Effector memory CD4-positive, alpha-beta T cell (primary cell): ENCODE measurements around the gene CAPN14.

Source experiments
- DNase-seq, 3 donors: peaks; one replicate each; pipeline ENCODE4 v3.0.0-alpha.2; 2020
- H3K27ac ChIP-seq: 2 replicates; pipeline ENCODE4 v1.7.0; 2013; ENCODE audit warnings: mild to moderate bottlenecking, low read length, moderate library complexity; ENCODE audit not compliant: insufficient read depth, poor library complexity, severe bottlenecking
- H3K27me3 ChIP-seq: replicated peaks from 2 replicates; pipeline ENCODE4 v1.7.0; 2013; ENCODE audit warnings: mild to moderate bottlenecking, low read length; ENCODE audit not compliant: insufficient read depth, control insufficient read depth, poor library complexity, severe bottlenecking
- H3K36me3 ChIP-seq: 2 replicates; pipeline ENCODE4 v1.7.0; 2013; ENCODE audit warnings: mild to moderate bottlenecking, low read length, moderate library complexity; ENCODE audit not compliant: control insufficient read depth, insufficient read depth
- H3K4me1 ChIP-seq: 2 replicates; pipeline ENCODE4 v1.7.0; 2013; ENCODE audit warnings: low read length, mild to moderate bottlenecking; ENCODE audit not compliant: control insufficient read depth, insufficient read depth, poor library complexity, severe bottlenecking
- H3K4me3 ChIP-seq: 2 replicates; pipeline ENCODE4 v1.7.0; 2013; ENCODE audit warnings: low read length, low read depth, mild to moderate bottlenecking; ENCODE audit not compliant: insufficient read depth, poor library complexity, severe bottlenecking
- H3K9me3 ChIP-seq: 2 replicates; pipeline ENCODE4 v1.7.0; 2013; ENCODE audit warnings: mild to moderate bottlenecking, low read length, moderate library complexity; ENCODE audit not compliant: control insufficient read depth

CAPN14 gene

DNA sequence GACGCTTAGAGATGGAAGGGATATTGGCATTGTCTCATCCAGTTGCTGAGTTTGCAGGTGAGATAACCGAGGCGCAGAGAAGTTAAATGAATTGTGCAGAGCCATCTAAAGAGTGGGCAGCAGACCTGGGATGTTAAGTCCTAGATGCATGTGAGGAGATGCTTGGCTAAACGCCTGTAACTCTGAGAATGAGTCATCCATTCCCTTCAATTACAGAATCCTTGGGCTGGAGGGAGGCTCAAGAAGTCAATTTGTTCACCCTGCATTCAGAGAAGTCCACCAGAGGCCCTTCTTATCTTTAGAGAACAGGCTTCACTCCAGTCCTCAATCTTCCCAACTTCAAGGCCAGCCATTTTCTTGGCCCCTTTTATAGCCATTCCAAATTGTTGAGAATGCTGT lies 18.2 kb upstream of the CAPN14 start:
- Histone ChIP-seq H3K4me3 (no peak overlapping the region), H3K27me3 (no peaks in the 10 kb centered on the region), H3K36me3 (no peaks in the 10 kb centered on the region), H3K9me3 (no peaks in the 10 kb centered on the region), H3K4me1 (peaks cover 5% of the 10 kb centered on the region), H3K27ac (no peak overlapping the region)
- DNase-seq: no peak

DNA sequence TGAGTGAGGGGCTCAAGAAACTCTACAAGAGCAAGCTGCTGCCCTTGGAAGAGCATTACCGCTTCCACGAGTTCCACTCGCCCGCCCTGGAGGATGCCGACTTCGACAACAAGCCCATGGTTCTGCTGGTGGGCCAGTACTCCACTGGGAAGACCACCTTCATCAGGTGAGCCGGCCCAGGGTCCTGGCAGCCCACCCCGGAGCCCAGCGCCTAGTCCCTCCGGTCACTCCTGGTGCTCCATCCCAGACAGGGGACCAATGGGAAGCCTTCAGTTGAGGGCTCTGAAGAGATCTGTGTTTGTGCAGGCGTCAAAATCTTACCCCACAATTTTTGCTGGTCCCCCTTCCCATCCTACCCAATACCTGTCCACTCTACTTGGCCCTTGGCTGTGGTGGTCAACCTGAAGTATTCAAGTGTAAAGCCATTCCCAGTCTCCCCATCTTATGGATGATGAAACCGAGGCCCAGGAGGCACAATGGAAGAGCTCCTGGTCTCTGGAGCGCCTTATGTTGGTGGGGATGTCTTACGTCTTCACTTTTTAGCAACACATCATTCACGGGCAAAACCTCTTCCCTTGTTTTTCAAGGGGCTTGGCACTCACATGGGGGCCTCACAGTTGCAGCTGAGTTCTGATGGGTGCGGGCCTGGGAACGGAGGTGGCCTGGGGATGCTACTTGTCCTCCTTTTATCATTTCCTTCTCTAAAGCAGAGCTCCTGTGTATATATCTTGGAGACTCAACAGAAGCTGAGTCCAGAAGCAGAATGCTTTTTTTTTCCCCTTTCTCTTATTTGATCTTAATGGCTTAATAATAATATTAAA lies 17.6 kb upstream of the CAPN14 start:
- no peaks in the 10 kb centered on the region for H3K36me3 ChIP-seq
- no peak for DNase-seq
- H3K27me3 ChIP-seq: no peaks in the 10 kb centered on the region
- H3K27ac ChIP-seq: no peak overlapping the region
- H3K4me3 ChIP-seq: peak overlapping the region; percentile 80
- H3K9me3 ChIP-seq: no peaks in the 10 kb centered on the region
- H3K4me1 ChIP-seq: peaks cover 5% of the 10 kb centered on the region

DNA sequence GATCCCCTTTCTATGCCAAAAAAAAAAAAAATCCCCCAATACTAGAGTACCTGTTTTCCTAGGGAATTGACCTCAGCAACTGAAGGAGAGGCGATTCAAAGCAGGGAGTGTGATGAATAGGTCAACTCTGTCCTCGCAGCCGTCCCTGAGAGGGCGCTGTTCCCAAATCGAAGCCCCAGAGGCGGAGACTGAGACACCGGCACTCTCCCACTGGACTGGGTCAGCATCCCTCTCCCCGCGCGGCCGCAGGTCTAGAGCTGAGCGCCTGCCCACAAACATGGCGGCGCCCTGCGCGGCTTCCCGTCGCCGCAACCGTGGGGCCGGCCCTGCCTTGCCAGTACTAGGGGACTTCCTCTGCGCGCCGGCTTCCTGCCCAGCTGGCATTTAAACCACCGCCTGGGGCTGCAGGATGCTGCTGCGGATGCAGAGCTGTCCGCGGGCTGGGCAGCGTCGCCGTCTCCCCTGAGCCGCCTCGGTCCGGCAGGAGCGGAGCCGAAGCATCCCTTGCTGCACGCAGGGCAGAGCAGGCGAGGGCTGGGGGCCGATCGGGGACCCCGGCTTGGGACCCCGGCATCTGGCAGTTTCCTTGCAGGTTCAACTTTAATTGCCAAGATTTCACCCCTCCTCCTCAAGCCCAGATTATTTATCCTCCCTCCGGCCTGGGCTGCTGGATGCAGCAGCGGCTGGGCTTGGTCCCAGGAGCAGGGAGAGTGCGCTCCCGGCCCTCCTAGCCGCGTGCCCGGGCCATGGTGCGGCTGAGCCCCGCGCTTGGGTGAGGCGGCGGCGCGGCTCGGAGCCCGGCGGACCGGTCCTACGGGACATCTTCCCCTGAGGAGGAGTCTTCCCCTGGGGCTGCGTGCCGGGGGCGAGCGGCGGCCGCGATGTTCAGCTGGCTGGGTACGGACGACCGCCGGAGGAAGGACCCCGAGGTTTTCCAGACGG lies 16.7 kb upstream of the CAPN14 start, which contains the start of gene EHD3:
Gene EHD3 (plus strand): TSS at position 412 of the 942 bp plus-strand sequence. CDS start 470 bp downstream, at position 882.
- H3K27me3 ChIP-seq: no peaks in the 10 kb centered on the region
- peak within 1 kb of the TSS; percentile 36 for H3K27ac ChIP-seq
- no peaks in the 10 kb centered on the region for H3K36me3 ChIP-seq
- H3K9me3 ChIP-seq: no peaks in the 10 kb centered on the region
- peaks cover 5% of the 10 kb centered on the region for H3K4me1 ChIP-seq
- peak; percentile 45 to 59 (median 55) for DNase-seq
- H3K4me3 ChIP-seq: peak within 1 kb of the TSS; percentile 80

DNA sequence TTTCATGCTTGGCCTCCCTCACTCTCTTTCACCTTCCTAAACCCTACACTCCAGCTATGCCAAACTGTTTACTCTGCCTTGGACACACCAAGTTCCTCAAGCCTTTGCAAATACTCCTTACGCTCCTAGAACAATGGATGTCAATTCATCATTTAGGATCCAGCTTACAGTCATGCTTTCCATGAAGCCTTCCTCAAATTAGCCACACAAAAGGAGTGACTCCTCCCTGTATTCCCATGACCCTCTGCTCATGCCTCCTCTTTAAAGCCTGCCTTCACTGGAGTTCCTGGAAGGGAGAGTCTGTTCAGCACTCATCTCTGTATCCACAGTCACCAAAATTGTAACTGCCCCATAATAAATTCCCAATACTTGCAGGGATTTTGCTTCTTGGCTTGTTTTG lies 15.9 kb upstream of the CAPN14 start:
- Histone ChIP-seq H3K27ac (no peak overlapping the region), H3K4me1 (peaks cover 5% of the 10 kb centered on the region), H3K27me3 (no peaks in the 10 kb centered on the region), H3K36me3 (no peaks in the 10 kb centered on the region), H3K9me3 (no peaks in the 10 kb centered on the region), H3K4me3 (peak overlapping the region; percentile 80)
- no peak for DNase-seq

DNA sequence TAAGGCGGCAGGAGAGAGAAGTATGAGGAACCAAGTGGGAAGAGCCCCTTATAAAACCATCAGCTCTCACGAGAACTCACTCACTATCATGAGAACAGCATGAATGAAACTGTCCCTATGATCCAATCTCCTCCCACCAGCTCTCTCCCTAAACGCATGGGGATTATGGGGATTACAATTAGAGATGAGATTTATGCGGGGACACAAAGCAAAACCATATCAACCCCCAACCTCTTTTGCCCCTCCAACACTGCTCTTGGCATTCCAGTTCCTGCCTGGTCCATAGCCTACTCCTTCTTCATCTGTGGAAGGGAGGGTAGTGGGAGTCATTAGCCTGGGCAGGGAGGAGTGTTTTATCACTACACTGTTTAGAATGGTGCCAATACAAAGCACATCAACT lies 15.3 kb upstream of the CAPN14 start:
- H3K9me3 ChIP-seq: no peaks in the 10 kb centered on the region
- DNase-seq: no peak
- no peak overlapping the region for H3K4me3 ChIP-seq

DNA sequence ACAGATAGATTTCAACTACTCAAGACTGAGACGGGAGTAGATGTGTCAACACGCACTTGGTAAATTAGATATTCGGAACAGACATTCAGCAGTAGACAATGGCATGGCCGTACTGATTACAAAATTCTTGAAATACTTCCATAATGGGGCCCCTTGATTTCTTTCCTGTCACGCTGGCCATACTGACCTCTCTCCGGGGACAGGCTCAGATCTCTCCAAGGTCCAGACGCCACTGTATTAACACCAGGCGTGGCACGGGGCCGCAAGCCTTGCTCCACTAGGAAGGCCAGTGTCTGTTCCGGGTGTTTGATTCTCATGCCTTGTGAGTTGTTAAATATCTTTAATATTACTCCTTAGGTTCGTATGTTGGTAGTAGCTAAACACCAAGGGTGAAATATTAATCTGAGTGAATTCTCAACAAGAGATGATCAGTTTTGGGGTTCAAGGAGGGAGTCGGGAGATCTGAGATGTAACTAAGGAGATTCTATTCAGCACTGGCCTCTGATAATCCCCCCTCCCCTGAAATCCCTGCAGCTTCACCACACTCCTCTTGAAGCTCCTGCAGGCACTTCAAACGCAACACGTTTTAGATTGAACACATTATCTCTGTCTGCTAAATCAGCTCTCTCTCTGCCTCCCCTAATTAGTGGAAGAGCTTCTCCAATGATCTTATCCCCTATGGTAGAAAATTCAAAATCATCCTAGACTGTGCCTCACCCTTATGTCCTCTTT lies 14.4 kb upstream of the CAPN14 start:
- H3K27ac ChIP-seq: no peak overlapping the region
- no peak overlapping the region for H3K4me3 ChIP-seq
- no peaks in the 10 kb centered on the region for H3K27me3 ChIP-seq
- no peak for DNase-seq
- peaks cover 5% of the 10 kb centered on the region for H3K4me1 ChIP-seq
- no peaks in the 10 kb centered on the region for H3K9me3 ChIP-seq
- no peaks in the 10 kb centered on the region for H3K36me3 ChIP-seq

More for the DNA sequence above, 15.3 kb upstream of the CAPN14 start:
- Histone ChIP-seq H3K36me3 (no peaks in the 10 kb centered on the region), H3K27me3 (no peaks in the 10 kb centered on the region), H3K4me1 (peaks cover 5% of the 10 kb centered on the region), H3K27ac (no peak overlapping the region)

DNA sequence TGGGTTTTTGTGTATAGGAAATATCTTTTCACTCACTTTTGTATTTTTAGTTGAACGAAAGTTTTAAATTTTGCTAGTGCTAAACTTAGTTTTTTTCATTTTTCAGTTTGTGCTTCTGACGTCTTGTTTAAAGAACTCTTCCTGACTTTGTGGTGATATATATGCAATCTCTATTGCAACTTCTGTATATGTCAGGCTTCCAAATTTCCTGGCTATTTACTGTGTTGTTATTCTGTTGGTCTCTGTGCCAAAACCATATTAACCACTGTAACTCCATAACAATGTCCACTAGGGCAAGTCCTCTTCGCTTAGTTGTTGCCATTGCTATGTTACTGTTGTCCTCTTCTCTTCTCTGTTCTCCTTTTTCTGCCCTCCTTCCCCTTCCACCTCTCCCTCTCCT lies 13.4 kb upstream of the CAPN14 start:
- Histone ChIP-seq H3K9me3 (no peaks in the 10 kb centered on the region), H3K27ac (no peak overlapping the region), H3K36me3 (no peaks in the 10 kb centered on the region), H3K27me3 (no peaks in the 10 kb centered on the region), H3K4me1 (peaks cover 5% of the 10 kb centered on the region), H3K4me3 (no peak overlapping the region)
- no peak for DNase-seq

DNA sequence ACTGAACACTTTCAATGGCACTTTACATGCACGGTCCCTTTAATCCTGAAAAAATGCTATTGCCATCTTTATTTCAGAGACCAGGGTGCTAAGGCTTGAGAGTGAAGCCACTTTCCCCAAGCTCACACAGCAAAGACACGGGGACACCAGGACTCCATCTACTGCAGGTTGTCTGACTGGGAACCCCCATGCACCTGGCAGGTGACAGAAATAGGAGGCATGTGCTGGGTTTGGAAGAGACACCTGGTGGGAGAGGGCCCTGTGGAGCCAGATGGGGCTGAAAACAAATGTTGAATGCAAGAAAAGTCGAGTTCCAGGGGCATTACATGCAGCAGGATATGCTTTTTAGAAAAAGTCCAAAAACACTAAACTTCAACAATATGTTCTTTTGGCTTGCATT lies 11.4 kb upstream of the CAPN14 start:
- Histone ChIP-seq H3K9me3 (no peaks in the 10 kb centered on the region), H3K27ac (no peak overlapping the region), H3K4me1 (peaks cover 5% of the 10 kb centered on the region), H3K36me3 (no peaks in the 10 kb centered on the region), H3K4me3 (no peak overlapping the region), H3K27me3 (no peaks in the 10 kb centered on the region)
- no peak for DNase-seq

DNA sequence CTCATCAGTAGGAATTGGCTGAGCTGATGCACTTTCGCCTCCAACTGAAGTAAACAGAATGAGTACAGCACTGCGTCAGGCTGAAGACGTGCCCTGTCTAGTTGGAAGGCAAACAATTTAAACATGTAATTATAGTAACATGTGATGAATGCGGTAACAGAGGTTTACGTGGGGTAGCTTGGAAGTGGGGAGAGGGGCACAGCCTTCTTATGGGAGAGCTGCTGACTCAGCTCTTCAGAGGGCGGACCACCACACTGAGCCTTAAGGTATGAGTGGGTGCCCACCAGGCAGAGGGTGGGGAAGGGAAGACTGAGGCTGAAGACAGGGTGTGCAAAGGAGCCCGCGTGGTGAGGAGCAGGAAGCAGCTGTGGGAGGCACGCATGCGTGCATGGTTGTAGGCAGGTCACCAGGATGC lies 10.4 kb upstream of the CAPN14 start:
- Histone ChIP-seq H3K27me3 (no peaks in the 10 kb centered on the region), H3K4me1 (no peaks in the 10 kb centered on the region), H3K27ac (no peak overlapping the region), H3K36me3 (no peaks in the 10 kb centered on the region), H3K4me3 (no peak overlapping the region), H3K9me3 (no peaks in the 10 kb centered on the region)
- no peak for DNase-seq
